Spleen (tissue), 11 donors: ENCODE results near the gene PELI2. TPM values are rescaled to one million over a fixed set of nuclear protein-coding genes. Genes with fewer than 3 reads are reported as not detected.

Source experiments
- DNase-seq: peaks from one replicate; pipeline ENCODE4 v3.0.0-alpha.2; 2020
- H3K27ac ChIP-seq, 8 donors: fragments of 200-600 bp; sonication (generic) in 7 of 8; 1 replicate in 4 of 8; 2 replicates in 4 of 8; pipeline versions ENCODE4 v1.5.0 to v1.8.0; 2016 to 2021; ENCODE audit warnings: inconsistent platforms in 4 of 8, mild to moderate bottlenecking in 4 of 8, moderate library complexity in 1 of 8
- H3K27me3 ChIP-seq, 7 donors: fragments of 200-600 bp; sonication (generic) in 6 of 7; replicated peaks in 1 of 7; 1 replicate in 4 of 7; 2 replicates in 3 of 7; pipeline versions ENCODE4 v1.5.0 to v1.8.0; 2016 to 2021; ENCODE audit warnings: inconsistent platforms in 3 of 7, mild to moderate bottlenecking in 1 of 7
- H3K36me3 ChIP-seq, 6 donors: fragments of 200-600 bp; sonication (generic) in 5 of 6; 1 replicate in 4 of 6; 2 replicates in 2 of 6; pipeline versions ENCODE4 v1.5.0 to v1.8.0; 2016 to 2021; ENCODE audit warnings: inconsistent platforms in 2 of 6
- H3K4me1 ChIP-seq, 6 donors: fragments of 200-600 bp; sonication (generic) in 5 of 6; 1 replicate in 3 of 6; 2 replicates in 3 of 6; pipeline versions ENCODE4 v1.5.0 to v1.8.0; 2016 to 2021; ENCODE audit warnings: inconsistent platforms in 3 of 6
- H3K4me3 ChIP-seq, 8 donors: fragments of 200-600 bp; sonication (generic) in 7 of 8; 1 replicate in 4 of 8; 2 replicates in 4 of 8; pipeline versions ENCODE4 v1.5.0 to v1.8.0; 2016 to 2021; ENCODE audit warnings: inconsistent platforms in 4 of 8, mild to moderate bottlenecking in 4 of 8, moderate library complexity in 2 of 8
- H3K9me3 ChIP-seq, 8 donors: fragments of 200-600 bp; sonication (generic) in 7 of 8; 1 replicate in 4 of 8; 2 replicates in 4 of 8; pipeline versions ENCODE4 v1.5.0 to v1.8.0; 2016 to 2021; ENCODE audit warnings: inconsistent platforms in 4 of 8
- POLR2A ChIP-seq, 3 donors: fragments of 450-650 bp; IDR thresholded peaks; one replicate each; pipeline ENCODE4 v1.5.1; 2017; ENCODE audit warnings: antibody characterized with exemption in 3 of 3, mild to moderate bottlenecking in 1 of 3
- POLR2AphosphoS5 ChIP-seq, 3 donors: sonication (generic); formaldehyde crosslinking; IDR thresholded peaks; one replicate each; pipeline ENCODE4 v1.5.1; 2017; ENCODE audit warnings: antibody characterized with exemption in 3 of 3
- WGBS, 5 donors: extraction: QIAGEN DNeasy Blood & Tissue Kit in 3 of 5; methylation state at CpG; one replicate each; pipeline versions ENCODE4 v1.1.5 to v1.1.7; 2013 to 2018; 5-methylcytosine and 5-hydroxymethylcytosine counted together
- intact Hi-C: fragments of 100-400 bp; cut with DNase I; formaldehyde crosslinking; loops from one replicate; pipeline ENCODE4 v1.15.0; 2023; ENCODE audit warnings: low total_unique reads
- polyA plus RNA-seq, 3 donors: library from polyadenylated mRNA; stranded (reverse); fragments of 200-250 nt; gene quantifications; one replicate each; pipeline ENCODE4 v1.2.1, GENCODE V29; 2013
- total RNA-seq, 7 donors: library from RNA; depleted of rRNA in 3 of 7; stranded (reverse); fragments of >200 nt in 3 of 7; fragmentation: NEBNext Ultra II Directional in 4 of 7; extraction: Animal tissue kit (Norgen Biotek cat#: 25700) in 4 of 7; gene quantifications; one replicate each; pipeline versions ENCODE4 v1.1.0 to v1.2.1, GENCODE V29; 2016 to 2021
- TF ChIP-seq, protein P1 (sequence below), 11 experiments: fragments of 200-600 bp in 7 of 11; fragments of 450-650 bp in 4 of 11; sonication (generic) in 4 of 11; IDR thresholded peaks in 8 of 11; conservative IDR thresholded peaks in 3 of 11; 1 replicate in 7 of 11; 2 replicates in 4 of 11; pipeline versions ENCODE4 v1.4.0 to v1.8.0; 2016 to 2021; ENCODE audit warnings: antibody characterized with exemption in 11 of 11, inconsistent platforms in 4 of 11, mild to moderate bottlenecking in 1 of 11
- donor health status: healthy with polysubstance abuse.
- donor health status: DM: no; HTN: no; CAD: no; lungs with moderate emphysema.
- donor health status: DM: no; HTN: no; CAD: no.
- donor health status: Bipolar disorder and iron deficiency.
- donor health status: healthy.
- donor health status: DM: no; HTN: no; CAD: no.
- donor health status: DM: yes; HTN: yes; CAD: no.

PELI2 gene
- total and polyA plus RNA-seq, 10 donors = 2.1 to 25.3 (median 18.0) TPM

DNA sequence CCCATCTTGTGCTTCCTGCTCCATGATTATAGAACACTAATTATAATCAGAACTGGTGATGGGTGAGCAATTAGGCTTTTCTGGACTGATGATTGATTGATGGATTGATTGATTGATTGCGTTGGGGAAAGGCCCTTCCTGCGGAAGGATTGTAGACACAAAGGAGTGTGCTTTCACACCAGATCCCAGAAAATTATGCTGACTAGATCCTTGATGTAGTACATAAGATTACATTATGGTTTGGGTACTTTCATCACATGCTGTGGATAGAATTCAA is 8.4 kb downstream of the PELI2 start:
- H3K36me3 ChIP-seq = no peaks in the 10 kb centered on the region
- H3K9me3 ChIP-seq = no peaks in the 10 kb centered on the region
- intact Hi-C loops = no loop called here
- TF ChIP-seq, protein P1, sequence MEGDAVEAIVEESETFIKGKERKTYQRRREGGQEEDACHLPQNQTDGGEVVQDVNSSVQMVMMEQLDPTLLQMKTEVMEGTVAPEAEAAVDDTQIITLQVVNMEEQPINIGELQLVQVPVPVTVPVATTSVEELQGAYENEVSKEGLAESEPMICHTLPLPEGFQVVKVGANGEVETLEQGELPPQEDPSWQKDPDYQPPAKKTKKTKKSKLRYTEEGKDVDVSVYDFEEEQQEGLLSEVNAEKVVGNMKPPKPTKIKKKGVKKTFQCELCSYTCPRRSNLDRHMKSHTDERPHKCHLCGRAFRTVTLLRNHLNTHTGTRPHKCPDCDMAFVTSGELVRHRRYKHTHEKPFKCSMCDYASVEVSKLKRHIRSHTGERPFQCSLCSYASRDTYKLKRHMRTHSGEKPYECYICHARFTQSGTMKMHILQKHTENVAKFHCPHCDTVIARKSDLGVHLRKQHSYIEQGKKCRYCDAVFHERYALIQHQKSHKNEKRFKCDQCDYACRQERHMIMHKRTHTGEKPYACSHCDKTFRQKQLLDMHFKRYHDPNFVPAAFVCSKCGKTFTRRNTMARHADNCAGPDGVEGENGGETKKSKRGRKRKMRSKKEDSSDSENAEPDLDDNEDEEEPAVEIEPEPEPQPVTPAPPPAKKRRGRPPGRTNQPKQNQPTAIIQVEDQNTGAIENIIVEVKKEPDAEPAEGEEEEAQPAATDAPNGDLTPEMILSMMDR (IDR thresholded peaks at IDR 0.05 in 8 of 11, conservative IDR thresholded peaks at IDR 0.05 in 3 of 11) = no peak
- TF ChIP-seq POLR2AphosphoS5 (IDR thresholded peaks at IDR 0.05) (no peak), POLR2A (IDR thresholded peaks at IDR 0.05) (no peak)
- H3K27ac ChIP-seq = no peak overlapping the region
- H3K27me3 ChIP-seq = no peaks in the 10 kb centered on the region
- WGBS, 5 donors = 87 to 94% (median 89%) methylated on average over 2 of the region's 2 CpGs
- peaks cover 0 to 80% (median 26%) of the 10 kb centered on the region in 6 donors for H3K4me1 ChIP-seq
- no peak overlapping the region for H3K4me3 ChIP-seq
- DNase-seq = no peak

DNA sequence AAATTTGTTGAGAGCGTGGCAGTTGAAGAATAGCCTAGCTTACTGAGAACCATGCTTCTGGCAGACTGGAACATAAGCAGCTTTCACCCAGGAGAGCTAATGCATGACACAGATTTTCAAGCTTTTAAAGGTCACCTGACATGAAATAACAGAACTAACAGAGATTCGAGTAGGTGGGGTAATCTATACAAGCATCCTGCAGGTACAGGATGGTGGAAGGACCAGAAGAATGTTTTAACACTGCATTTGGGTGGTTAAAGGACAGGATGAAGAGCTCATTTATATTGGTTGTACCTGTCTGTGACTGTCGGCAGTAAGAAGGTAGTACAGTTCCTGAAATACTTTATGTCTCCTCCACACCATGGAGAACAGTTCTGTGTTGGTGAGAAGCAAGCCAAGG is 8.9 kb downstream of the PELI2 start:
- Histone ChIP-seq H3K9me3 (no peaks in the 10 kb centered on the region), H3K4me1 (peaks cover 0 to 80% (median 26%) of the 10 kb centered on the region in 6 donors), H3K4me3 (no peak overlapping the region), H3K27me3 (no peaks in the 10 kb centered on the region), H3K27ac (no peak overlapping the region), H3K36me3 (no peaks in the 10 kb centered on the region)
- intact Hi-C loops = no loop called here
- no peak for TF ChIP-seq POLR2AphosphoS5 (IDR thresholded peaks at IDR 0.05)
- 68 to 82% (median 72%) methylated on average over 3 of the region's 3 CpGs for WGBS, 5 donors
- no peak for DNase-seq

- H3K27ac ChIP-seq = no peak overlapping the region
- H3K27me3 ChIP-seq = no peaks in the 10 kb centered on the region
- no peaks in the 10 kb centered on the region for H3K9me3 ChIP-seq
- no peak for DNase-seq
- no peak overlapping the region for H3K4me3 ChIP-seq
- intact Hi-C loops = no loop called here
- TF ChIP-seq POLR2AphosphoS5 (IDR thresholded peaks at IDR 0.05) = no peak
- no peak for TF ChIP-seq POLR2A (IDR thresholded peaks at IDR 0.05)
- TF ChIP-seq, protein P1 (IDR thresholded peaks at IDR 0.05 in 8 of 11, conservative IDR thresholded peaks at IDR 0.05 in 3 of 11) = no peak
- peaks cover 0 to 79% (median 27%) of the 10 kb centered on the region in 6 donors for H3K4me1 ChIP-seq
- 65 to 88% (median 84%) methylated on average over 3 of the region's 3 CpGs for WGBS, 5 donors
- no peaks in the 10 kb centered on the region for H3K36me3 ChIP-seq
Observed at GRCh38 chr14:56129092-56129491, 10.9 kb downstream of the PELI2 start.

GRCh38 chr14:56129933-56130332 is 11.7 kb downstream of the PELI2 start:
- intact Hi-C loops = no loop called here
- no peak for TF ChIP-seq POLR2AphosphoS5 (IDR thresholded peaks at IDR 0.05)
- TF ChIP-seq, protein P1 (IDR thresholded peaks at IDR 0.05 in 8 of 11, conservative IDR thresholded peaks at IDR 0.05 in 3 of 11) = no peak
- no peak for TF ChIP-seq POLR2A (IDR thresholded peaks at IDR 0.05)
- Histone ChIP-seq H3K4me3 (no peak overlapping the region), H3K36me3 (no peaks in the 10 kb centered on the region), H3K27ac (peak overlapping the region in 2 of 8 donors; percentile 17 to 26), H3K27me3 (no peaks in the 10 kb centered on the region), H3K4me1 (peaks cover 0 to 77% (median 26%) of the 10 kb centered on the region in 6 donors), H3K9me3 (no peaks in the 10 kb centered on the region)
- WGBS, 5 donors = 13 to 26% (median 14%) methylated on average over 4 of the region's 4 CpGs
- no peak for DNase-seq
